Cerebellar nuclear complex (tissue), 1 donor: ENCODE results near the gene MDN1.
"Not testable (repeated sequence)": the region's sequence is repeated elsewhere in the genome, so short reads cannot be mapped to it uniquely, and the experiment has no call there.

ENCODE experiments used
- DNase-seq, 2 experiments: peaks; one replicate each; lab custom pipeline; 2025; lab: John Stamatoyannopoulos, UW

MDN1 gene, protein sequence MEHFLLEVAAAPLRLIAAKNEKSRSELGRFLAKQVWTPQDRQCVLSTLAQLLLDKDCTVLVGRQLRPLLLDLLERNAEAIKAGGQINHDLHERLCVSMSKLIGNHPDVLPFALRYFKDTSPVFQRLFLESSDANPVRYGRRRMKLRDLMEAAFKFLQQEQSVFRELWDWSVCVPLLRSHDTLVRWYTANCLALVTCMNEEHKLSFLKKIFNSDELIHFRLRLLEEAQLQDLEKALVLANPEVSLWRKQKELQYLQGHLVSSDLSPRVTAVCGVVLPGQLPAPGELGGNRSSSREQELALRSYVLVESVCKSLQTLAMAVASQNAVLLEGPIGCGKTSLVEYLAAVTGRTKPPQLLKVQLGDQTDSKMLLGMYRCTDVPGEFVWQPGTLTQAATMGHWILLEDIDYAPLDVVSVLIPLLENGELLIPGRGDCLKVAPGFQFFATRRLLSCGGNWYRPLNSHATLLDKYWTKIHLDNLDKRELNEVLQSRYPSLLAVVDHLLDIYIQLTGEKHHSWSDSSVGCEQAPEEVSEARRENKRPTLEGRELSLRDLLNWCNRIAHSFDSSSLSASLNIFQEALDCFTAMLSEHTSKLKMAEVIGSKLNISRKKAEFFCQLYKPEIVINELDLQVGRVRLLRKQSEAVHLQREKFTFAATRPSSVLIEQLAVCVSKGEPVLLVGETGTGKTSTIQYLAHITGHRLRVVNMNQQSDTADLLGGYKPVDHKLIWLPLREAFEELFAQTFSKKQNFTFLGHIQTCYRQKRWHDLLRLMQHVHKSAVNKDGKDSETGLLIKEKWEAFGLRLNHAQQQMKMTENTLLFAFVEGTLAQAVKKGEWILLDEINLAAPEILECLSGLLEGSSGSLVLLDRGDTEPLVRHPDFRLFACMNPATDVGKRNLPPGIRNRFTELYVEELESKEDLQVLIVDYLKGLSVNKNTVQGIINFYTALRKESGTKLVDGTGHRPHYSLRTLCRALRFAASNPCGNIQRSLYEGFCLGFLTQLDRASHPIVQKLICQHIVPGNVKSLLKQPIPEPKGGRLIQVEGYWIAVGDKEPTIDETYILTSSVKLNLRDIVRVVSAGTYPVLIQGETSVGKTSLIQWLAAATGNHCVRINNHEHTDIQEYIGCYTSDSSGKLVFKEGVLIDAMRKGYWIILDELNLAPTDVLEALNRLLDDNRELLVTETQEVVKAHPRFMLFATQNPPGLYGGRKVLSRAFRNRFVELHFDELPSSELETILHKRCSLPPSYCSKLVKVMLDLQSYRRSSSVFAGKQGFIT (N-terminal part only)

DNA sequence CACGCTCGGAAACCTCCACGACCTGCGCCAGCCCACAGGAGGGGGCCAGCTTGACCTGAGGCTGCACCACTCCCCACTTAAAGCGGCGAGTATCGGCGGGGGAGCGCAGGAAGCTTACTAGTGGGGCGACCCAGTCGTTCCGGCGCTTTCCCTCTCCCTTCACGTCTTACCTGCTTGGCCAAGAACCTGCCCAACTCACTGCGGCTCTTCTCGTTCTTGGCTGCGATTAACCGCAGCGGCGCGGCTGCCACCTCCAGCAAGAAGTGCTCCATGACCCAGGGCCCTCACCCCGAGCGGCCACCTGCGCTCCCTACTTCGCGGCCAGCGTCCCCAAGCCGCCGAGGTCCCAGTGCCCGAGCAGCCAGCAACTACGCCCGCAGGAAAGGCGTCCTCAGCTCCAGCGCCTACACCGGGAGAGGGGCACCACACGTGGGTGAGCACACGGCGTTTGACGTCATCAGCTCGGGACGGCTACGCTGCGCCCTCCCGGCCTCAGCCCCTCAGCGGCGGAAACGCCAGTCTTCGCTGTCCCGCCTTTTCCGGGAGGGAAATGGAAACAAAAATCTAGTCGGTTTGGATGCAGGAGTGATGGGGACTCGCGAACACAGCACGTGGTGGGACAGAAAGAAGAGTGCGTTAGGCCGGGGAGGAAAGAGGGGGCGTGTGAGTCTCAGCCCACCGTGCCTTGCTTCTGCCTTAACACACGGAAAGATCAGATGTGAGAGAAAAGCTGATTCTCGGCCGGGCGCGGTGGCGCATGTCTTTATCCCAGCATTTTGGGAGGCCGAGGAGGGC lies at the start of gene MDN1:
Gene MDN1 (minus strand): TSS at position 459 of the 795 bp plus-strand sequence. CDS start 187 bp downstream, at position 272.
- peak; percentile 57 to 82 for DNase-seq

DNA sequence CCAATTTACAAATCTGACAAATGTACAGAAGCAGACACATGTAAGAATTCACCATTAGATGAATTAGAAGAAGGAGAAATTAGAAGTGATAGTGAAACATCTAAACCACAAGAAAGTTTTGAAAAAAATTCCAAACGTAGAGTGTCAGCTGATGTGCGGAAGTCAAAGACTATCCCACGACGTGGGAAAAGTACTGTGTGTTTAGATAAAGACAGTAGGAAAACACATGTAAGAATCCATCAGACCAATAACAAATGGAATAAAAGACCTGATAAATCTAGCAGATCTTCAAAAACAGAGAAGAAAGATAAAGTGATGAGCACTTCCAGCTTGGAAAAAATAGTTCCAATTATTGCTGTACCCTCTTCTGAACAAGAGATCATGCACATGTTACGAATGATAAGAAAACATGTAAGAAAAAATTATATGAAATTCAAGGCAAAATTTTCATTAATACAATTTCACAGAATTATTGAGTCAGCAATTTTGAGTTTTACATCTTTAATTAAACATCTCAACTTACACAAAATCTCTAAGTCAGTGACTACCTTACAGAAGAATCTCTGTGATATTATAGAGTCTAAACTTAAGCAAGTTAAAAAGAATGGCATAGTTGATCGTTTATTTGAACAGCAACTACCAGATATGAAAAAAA lies 46.6 kb upstream of the MDN1 start:
- DNase-seq: no peak

DNA sequence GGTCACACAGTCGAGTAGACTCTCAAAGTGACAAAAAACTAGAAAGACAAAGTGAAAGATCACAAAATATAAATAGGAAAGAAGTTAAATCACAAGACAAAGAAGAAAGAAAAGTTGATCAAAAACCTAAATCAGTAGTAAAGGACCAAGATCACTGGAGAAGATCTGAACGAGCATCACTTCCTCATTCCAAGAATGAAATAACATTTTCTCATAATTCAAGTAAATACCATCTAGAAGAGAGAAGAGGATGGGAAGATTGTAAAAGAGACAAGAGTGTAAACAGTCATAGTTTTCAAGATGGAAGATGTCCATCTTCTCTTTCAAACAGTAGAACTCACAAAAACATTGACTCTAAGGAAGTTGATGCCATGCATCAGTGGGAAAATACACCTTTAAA lies 43.1 kb upstream of the MDN1 start:
- DNase-seq: no peak

DNA sequence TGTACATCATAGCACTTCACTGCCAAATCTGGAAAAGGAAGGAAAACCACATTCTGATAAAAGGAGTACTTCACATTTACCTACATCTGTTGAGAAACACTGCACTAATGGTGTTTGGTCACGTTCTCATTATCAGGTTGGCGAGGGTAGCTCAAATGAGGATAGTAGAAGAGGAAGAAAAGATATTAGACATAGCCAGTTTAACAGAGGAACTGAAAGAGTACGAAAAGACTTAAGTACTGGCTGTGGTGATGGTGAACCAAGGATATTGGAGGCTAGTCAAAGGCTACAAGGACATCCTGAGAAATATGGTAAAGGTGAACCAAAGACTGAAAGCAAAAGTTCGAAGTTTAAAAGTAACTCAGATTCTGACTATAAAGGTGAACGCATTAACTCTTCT lies 42.7 kb upstream of the MDN1 start:
- no peak for DNase-seq

DNA sequence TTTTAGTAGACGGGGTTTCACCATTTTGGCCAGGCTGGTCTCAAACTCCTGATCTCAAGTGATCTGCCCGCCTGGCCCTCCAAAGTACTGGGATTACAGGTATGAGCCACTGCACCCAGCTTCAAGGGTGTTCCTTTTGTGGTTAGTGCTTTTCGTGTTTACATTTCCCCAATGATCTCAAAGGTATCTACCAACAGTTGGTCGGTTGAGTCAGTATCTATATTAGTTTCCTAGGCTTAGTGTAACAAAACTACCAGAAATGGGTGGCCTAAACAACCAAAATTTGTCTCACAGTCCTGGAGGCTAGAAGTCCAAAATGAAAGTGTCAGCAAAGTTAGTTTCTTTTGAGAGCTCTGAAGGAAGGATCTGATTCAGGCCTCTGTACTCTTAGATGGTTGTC lies 40.1 kb upstream of the MDN1 start:
- no peak for DNase-seq

DNA sequence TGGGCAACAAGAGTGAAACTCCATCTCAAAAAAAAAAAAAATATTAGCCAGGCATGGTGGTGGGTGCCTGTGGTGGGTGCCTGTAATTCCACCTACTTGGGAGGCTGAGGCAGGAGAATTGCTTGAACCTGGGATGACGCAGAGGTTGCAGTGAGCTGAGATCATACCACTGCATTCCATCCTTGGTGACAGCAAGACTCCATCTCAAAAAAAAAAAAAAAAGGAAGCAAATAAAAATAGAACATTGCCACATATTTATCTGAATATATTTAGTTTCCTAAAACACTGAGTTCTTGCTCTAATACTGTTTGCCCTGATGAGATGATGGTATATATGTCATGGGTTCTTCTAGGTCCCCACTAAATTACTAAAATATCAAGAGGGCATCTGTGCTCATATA lies 38.4 kb upstream of the MDN1 start:
- DNase-seq: no peak

DNA sequence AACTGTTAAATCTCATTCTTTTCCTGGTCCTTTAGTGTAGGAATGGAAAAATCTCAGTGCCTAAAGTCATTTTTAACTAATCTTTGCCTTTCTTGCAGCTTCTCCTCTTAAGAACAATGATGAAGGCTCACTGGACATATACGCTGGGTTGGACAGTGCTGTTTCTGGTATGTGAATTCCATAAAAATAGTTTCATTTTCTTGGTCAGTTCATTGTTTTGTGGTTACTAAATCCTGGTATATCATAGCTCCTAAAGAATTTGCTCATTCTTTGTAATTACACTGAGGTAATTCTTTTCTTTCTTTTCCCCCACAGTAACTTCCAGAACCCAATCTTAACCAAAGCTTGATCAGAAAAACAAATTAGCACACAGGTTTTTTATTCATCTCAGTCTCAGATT lies 33.5 kb upstream of the MDN1 start:
- no peak for DNase-seq

DNA sequence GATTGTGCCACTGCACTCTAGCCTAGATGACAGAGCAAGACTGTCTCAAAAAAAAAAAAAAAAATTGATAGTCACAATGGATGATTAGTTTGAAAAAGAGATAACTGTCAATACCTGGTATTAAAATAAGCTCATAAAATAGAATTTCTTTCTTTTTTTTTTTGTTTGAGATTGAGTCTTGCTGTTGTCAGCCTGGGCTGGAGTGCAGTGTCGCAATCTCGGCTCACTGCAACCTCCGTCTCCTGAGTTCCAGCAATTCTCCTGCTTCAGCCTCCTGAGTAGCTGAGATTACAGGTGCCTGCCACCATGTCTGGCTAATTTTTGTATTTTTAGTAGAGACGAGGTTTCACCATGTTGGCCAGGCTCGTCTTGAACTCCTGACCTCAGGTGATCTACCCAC lies 27.9 kb upstream of the MDN1 start:
- DNase-seq: not testable (repeated sequence)

- DNase-seq: no peak
Measured at GRCh38 chr6:89843070-89843469, 23.5 kb upstream of the MDN1 start.

DNA sequence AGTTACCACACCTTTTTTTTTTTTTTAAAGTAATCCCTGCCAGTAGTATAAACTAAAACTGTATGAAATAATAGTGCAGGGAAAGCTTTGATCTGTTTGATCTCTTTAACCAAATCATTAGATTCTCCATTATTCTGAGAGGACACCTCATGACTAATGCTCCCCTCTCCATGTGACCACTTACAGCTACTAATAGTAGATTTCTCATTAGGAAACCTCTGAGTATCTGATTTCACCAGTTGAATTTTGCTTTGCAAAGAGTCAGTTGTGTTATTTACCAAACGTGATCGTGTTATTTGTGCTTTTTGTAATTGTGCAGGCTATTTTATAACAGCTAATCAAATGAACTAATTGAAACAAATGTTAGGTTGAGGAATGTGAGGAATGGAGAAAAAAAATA lies 22.6 kb upstream of the MDN1 start:
- DNase-seq: no peak

DNA sequence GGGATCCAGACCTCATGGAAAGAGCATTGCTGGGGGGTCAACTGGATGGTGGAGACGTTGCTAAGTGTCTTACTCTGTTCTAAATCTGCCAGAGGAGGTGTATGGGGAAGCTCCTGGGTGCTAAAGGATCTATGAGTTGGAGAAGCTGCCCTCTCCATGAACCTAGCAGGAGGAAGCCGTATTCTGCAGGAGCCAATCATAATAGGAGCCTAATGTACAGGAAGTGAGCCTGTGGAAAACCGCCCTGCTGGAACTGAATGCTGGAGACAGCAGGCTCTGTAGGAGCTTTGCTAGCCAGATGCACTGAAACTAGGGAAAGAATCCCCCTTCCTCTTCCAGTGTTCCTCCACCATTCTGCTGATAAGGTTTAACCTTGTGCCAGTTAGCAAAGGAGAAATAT lies 20.9 kb upstream of the MDN1 start:
- no peak for DNase-seq

DNA sequence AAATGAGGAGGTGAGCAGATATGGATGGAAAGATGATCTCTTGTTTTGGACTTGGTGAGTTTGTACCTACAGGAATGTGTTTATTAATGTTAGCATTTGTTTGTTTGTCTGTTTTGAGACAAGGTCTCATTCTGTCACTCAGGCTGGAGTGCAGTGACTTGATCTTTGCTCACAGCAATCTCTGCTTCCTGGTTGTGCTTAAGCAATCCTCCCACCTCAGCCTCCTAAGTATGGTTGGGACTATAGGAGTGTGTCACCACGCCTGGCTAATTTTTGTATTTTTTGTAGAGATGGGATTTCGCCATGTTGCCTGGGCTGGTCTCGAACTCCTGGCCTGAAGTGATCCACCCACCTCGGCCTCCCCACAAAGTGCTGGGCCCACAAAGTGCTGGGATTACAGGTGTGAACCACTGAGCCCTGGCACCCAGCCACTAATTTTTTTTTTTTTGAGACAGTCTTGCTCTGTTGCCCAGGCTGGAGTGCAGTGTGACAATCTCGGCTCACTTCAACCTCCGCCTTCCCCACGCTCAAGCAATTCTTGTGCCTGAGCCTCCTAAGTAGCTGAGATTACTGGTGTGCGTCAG lies 17.1 kb upstream of the MDN1 start:
- DNase-seq: no peak

- no peak for DNase-seq
Measured at GRCh38 chr6:89834884-89835792, 15.5 kb upstream of the MDN1 start.

DNA sequence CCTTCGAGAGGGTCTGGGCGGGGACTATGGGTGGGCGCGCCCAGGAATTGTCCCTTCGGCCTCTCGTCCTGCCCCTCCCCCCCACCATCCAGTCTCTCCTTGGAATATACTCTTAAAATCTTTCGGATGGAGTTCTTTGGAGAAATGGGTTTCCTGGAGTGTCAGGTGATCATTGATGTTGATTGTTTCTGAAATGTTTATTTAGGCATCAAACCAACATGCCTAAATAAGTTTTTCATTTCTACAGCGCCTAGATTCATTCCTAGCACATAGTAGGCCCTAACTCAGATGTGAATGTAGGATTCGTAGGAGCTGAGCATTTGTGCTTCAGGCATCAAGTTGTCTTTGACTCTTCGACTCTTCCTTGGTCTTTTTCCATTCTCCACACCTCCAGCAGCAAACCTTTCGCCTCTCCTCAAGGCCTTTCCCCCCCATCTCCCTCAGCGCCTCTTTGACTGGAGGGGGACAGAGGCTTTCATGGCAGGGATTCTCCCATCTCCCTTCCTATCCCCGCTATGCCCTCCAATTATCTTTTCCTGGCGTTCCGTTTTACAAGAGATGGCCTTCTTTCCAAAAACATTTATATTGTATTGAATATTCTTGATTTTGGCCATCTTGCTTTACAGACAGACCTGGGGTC lies 10.7 kb upstream of the MDN1 start:
- DNase-seq: no peak

- peak; percentile 70 to 96 for DNase-seq
Measured at GRCh38 chr6:89829472-89830169, 10.0 kb upstream of the MDN1 start, which contains the start of gene CASP8AP2. TSS of gene CASP8AP2 (plus strand) at chr6:89829880.

DNA sequence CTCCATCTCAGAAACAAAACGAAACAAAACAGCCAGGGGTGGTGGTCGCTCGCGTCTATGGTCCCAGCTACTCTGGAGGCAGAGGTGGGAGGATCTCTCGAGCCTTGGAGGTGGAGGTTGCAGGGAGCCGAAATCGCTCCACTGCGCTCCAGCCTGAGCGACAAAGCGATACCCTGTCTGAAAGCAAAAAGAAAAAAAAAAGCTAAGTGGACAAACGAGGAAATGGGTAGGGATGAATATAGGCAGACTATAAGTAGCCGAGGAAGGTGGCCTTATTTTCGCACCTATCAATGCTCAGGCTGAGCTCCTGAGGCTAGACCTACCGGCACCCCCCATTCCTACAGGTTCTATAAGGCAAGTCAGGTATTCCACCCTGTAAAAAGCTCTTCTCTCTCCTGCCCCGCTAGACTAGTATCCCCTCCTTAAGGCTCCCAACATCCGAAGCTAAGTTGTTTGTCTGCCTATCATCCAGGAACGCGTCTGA lies 9.4 kb upstream of the MDN1 start:
- no peak for DNase-seq

- not testable (repeated sequence) for DNase-seq
Measured at GRCh38 chr6:89828475-89828987, 8.9 kb upstream of the MDN1 start.

DNA sequence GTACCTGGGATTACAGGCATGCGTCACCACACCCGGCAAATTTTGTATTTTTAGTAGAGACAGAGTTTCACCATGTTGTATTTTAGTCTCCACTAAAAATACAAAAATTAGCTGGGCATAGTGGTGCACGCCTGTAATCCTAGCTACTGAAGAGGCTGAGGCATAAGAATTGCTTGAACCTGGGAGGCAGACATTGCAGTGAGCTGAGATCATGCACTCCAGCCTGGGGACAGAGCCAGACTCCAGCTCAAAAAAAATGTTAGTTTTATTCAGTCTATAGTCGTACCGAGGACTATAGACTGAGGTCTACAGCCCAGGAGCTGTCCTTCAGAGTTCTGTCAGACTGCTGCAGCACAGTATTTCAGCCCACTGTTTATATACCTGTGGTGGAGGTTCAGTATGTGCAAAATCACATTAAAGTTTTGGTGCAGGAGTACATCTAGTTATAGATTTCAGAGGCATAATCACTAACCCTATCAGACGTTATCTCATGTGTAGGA lies 6.5 kb upstream of the MDN1 start:
- no peak for DNase-seq
